ENCODE data around the gene MYOCOS.

The MYOCOS gene

DNA sequence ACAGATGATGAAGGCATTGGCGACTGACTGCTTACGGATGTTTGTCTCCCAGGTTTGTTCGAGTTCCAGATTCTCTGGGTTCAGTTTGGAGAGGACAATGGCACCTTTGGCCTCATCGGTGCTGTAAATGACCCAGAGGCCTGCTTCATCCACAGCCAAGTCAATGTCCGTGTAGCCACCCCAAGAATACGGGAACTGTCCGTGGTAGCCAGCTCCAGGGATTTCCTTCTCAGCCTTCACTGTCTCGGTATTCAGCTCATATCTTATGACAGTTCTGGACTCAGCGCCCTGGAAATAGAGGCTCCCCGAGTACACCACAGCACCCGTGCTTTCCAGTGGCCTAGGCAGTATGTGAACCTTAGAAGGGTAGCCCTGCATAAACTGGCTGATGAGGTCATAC, 14.1 kb downstream of the MYOCOS start:
- H3K9me3 ChIP-seq (ENCODE audit: low read depth, low read length), result no peaks in the 10 kb centered on the region
- DNase-seq (ENCODE audit: low read depth, low spot score), result no peak
- no peak overlapping the region for H3K9ac ChIP-seq (ENCODE audit: insufficient read length)
- TF ChIP-seq EZH2 (IDR thresholded peaks at IDR 0.05) (no peak), POLR2AphosphoS5 (IDR thresholded peaks at IDR 0.05; ENCODE audit: borderline replicate concordance, low read depth, low read length) (no peak), FOXP2 (optimal IDR thresholded peaks at IDR 0.05; ENCODE audit: control extremely low read depth, extremely low read length, insufficient read depth) (no peak)
- H3K36me3 ChIP-seq (ENCODE audit: insufficient read depth, low read length), result no peaks in the 10 kb centered on the region
- H3K27ac ChIP-seq, result no peak overlapping the region
- H3K4me3 ChIP-seq, result no peak overlapping the region

DNA sequence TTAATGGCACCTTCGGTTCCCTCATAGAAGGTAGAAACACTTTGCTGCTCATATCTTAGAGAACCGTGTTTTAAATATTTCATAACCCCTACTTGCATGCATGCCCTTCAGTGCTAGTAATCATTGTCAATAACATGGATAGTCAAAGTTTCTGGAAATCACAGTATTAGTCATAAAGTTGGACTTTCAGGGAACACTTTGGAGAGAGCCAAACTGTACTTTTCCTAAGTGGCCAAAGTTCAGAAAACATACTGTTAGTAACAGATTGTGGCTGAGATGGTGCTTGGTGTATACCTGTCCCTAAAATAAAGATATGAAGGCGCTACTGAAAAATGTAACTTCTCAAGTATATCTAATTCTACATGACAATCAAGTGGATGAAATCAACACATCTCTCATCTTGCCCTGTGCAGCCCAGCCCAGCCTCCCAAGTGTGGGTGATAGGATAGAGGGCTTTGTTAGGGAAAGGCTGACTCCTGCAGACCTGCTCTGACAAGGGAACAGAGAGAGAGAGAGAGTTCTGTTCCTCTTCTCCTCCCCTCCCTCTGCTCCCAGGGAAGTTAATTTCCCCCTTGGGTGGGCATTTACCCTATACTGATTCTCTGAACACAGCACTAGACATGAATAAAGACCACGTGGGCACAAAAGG, 16.0 kb downstream of the MYOCOS start:
- Histone ChIP-seq H3K36me3 (ENCODE audit: insufficient read depth, low read length) (no peaks in the 10 kb centered on the region), H3K9ac (ENCODE audit: insufficient read length) (no peak overlapping the region), H3K27ac (no peak overlapping the region), H3K4me3 (no peak overlapping the region), H3K9me3 (ENCODE audit: low read depth, low read length) (no peaks in the 10 kb centered on the region)
- no peak for TF ChIP-seq POLR2AphosphoS5 (IDR thresholded peaks at IDR 0.05; ENCODE audit: borderline replicate concordance, low read depth, low read length)
- no peak for TF ChIP-seq FOXP2 (optimal IDR thresholded peaks at IDR 0.05; ENCODE audit: control extremely low read depth, extremely low read length, insufficient read depth)
- TF ChIP-seq EZH2 (IDR thresholded peaks at IDR 0.05), result no peak
- DNase-seq (ENCODE audit: low read depth, low spot score), result no peak

DNA sequence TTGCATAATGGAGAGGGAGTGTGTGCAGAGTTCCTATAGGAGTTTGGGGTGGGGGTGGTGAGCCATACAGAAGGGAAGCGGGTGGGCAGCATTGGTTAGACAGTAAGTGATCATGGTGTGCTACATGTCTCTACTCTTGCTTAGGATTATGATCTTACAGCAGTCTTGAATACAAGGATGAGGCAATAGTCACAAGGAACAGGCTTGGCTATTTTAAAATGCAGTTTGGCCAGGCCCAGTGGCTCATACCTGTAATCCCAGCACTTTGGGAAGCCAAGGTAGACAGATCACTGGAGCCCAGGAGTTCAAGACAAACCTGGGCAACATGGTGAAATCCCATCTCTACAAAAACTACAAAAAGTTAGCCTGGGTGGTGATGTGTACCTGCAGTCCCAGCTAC, 18.2 kb downstream of the MYOCOS start:
- Histone ChIP-seq H3K36me3 (ENCODE audit: insufficient read depth, low read length) (no peaks in the 10 kb centered on the region), H3K9ac (ENCODE audit: insufficient read length) (no peak overlapping the region), H3K9me3 (ENCODE audit: low read depth, low read length) (no peaks in the 10 kb centered on the region), H3K27ac (no peak overlapping the region), H3K4me3 (no peak overlapping the region)
- DNase-seq (ENCODE audit: low read depth, low spot score), result no peak
- no peak for TF ChIP-seq EZH2 (IDR thresholded peaks at IDR 0.05)
- no peak for TF ChIP-seq POLR2AphosphoS5 (IDR thresholded peaks at IDR 0.05; ENCODE audit: borderline replicate concordance, low read depth, low read length)
- no peak for TF ChIP-seq FOXP2 (optimal IDR thresholded peaks at IDR 0.05; ENCODE audit: control extremely low read depth, extremely low read length, insufficient read depth)

DNA sequence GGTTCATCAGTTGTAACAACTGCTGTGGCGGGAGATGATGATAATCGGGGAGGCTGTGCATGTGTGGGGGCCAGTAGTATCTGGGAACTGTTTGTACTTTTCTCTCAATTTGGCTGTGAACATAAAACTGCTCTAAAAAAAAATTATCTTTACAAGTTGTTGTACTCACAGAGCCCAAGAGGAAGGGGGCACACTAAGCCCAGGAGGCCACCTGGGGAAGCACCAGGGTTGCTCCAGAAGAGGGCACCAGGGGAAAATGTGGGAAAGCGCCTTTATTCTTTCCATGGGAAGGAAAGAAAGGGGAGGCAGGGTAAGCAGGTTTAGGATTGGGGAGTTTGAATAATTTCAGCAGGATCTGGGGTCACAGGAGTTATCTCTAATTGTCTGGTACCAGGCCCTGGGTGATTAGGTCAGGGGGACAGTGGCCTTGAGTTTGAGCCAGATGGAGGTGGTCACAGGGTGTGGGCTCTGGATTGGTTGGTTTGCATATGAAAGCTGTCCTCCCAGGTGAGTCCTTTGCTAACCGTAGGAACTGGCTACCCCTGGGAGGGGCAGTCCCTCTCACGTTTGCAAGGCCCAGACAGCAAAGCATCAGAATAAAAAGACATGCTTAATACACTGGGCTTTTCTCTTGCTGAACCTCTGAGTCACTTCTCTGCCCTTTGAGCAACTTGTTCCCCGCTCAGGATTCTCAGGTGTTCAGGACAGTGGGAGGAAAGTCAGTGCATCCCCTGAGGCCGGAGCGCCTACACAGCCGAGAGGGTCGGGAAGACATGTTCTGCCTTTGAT, 19.2 kb downstream of the MYOCOS start:
- no peak for DNase-seq (ENCODE audit: low read depth, low spot score)
- TF ChIP-seq FOXP2 (optimal IDR thresholded peaks at IDR 0.05; ENCODE audit: control extremely low read depth, extremely low read length, insufficient read depth) (no peak), EZH2 (IDR thresholded peaks at IDR 0.05) (no peak), POLR2AphosphoS5 (IDR thresholded peaks at IDR 0.05; ENCODE audit: borderline replicate concordance, low read depth, low read length) (no peak)
- Histone ChIP-seq H3K9ac (ENCODE audit: insufficient read length) (no peak overlapping the region), H3K36me3 (ENCODE audit: insufficient read depth, low read length) (no peaks in the 10 kb centered on the region), H3K9me3 (ENCODE audit: low read depth, low read length) (no peaks in the 10 kb centered on the region), H3K27ac (no peak overlapping the region), H3K4me3 (no peak overlapping the region)

DNA sequence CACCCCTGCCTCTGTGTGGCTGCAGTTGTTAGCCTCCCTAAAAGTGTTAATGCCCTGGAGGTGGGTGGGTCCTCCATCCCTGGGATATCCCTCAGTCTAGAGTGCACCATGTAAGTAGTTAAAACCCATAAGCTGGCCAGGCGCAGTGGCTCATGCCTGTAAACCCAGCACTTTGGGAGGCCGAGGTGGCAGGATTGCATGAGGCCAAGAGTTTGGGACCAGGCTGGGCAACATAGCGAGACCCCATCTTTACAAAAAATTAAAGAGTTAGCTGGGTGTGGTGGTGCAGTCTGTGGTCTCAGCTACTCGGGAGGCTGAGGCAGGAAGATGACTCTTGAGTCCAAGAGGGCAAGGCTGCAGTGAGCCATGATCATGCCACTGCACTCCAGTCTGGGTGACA, 20.2 kb downstream of the MYOCOS start:
- no peaks in the 10 kb centered on the region for H3K36me3 ChIP-seq (ENCODE audit: insufficient read depth, low read length)
- no peak overlapping the region for H3K4me3 ChIP-seq
- no peak for DNase-seq (ENCODE audit: low read depth, low spot score)
- no peak overlapping the region for H3K9ac ChIP-seq (ENCODE audit: insufficient read length)
- TF ChIP-seq EZH2 (IDR thresholded peaks at IDR 0.05) (no peak), POLR2AphosphoS5 (IDR thresholded peaks at IDR 0.05; ENCODE audit: borderline replicate concordance, low read depth, low read length) (no peak), FOXP2 (optimal IDR thresholded peaks at IDR 0.05; ENCODE audit: control extremely low read depth, extremely low read length, insufficient read depth) (no peak)
- no peaks in the 10 kb centered on the region for H3K9me3 ChIP-seq (ENCODE audit: low read depth, low read length)
- no peak overlapping the region for H3K27ac ChIP-seq

DNA sequence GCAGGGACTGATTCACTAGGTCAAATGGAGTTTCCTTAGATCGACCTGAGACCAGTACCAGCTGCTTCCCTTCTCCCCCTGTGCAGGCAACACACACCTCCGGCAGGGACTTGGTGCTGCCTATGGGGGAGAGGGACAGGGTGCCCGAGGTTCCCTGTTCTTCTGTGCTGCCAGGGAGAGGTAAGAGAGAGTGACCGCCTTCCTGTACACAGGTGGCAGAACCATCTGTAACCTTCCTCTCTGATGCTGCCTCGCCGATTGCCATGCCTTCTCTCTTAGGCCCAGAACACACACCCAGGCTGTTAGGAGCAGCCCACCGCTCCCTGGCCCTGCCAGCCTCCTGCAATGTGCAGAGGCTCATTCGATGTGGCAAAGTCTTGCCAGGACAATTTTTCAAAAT, 21.1 kb downstream of the MYOCOS start:
- no peak overlapping the region for H3K27ac ChIP-seq
- no peak overlapping the region for H3K9ac ChIP-seq (ENCODE audit: insufficient read length)
- no peaks in the 10 kb centered on the region for H3K36me3 ChIP-seq (ENCODE audit: insufficient read depth, low read length)
- DNase-seq (ENCODE audit: low read depth, low spot score), result no peak
- H3K9me3 ChIP-seq (ENCODE audit: low read depth, low read length), result no peaks in the 10 kb centered on the region
- no peak for TF ChIP-seq POLR2AphosphoS5 (IDR thresholded peaks at IDR 0.05; ENCODE audit: borderline replicate concordance, low read depth, low read length)
- no peak for TF ChIP-seq EZH2 (IDR thresholded peaks at IDR 0.05)
- TF ChIP-seq FOXP2 (optimal IDR thresholded peaks at IDR 0.05; ENCODE audit: control extremely low read depth, extremely low read length, insufficient read depth), result no peak
- H3K4me3 ChIP-seq, result no peak overlapping the region

DNA sequence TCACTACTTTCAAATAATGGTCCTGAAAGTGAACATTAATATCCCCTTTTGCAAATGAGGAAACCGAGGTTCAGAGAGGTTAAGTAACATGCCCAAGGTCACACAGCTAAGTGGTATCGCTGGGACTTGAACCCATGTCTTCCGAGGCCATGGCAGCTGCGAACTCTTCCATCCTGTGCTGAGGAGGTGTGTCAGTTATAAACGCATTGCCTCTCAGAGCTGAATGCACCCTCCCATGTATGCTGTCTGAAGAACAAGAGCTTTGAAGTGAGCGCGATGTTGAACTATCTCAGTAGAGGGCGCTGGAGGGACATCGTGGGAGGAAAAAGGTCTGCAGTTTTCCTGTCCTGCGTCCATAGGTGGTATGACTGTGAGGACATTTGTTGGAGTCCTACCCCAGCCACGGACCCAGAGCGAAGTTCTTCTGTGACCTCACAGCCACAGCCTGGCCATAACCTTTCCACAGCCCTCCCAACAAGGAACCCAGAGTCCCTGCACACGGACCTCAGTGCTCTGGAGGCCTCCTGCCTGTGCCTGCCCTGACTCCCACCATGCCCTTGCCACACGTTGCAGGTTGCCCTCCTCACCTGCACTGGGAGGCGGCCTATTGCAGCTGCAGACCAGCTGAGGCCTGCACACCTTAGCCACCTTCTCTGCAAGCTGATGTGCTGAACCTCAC, 22.9 kb downstream of the MYOCOS start:
- DNase-seq (ENCODE audit: low read depth, low spot score), result peak; percentile 63
- Histone ChIP-seq H3K4me3 (no peak overlapping the region; the same call in 1 of the 2 replicates), H3K36me3 (ENCODE audit: insufficient read depth, low read length) (no peaks in the 10 kb centered on the region), H3K9me3 (ENCODE audit: low read depth, low read length) (no peaks in the 10 kb centered on the region), H3K9ac (ENCODE audit: insufficient read length) (no peak overlapping the region), H3K27ac (no peak overlapping the region)
- TF ChIP-seq EZH2 (IDR thresholded peaks at IDR 0.05), result no peak

DNA sequence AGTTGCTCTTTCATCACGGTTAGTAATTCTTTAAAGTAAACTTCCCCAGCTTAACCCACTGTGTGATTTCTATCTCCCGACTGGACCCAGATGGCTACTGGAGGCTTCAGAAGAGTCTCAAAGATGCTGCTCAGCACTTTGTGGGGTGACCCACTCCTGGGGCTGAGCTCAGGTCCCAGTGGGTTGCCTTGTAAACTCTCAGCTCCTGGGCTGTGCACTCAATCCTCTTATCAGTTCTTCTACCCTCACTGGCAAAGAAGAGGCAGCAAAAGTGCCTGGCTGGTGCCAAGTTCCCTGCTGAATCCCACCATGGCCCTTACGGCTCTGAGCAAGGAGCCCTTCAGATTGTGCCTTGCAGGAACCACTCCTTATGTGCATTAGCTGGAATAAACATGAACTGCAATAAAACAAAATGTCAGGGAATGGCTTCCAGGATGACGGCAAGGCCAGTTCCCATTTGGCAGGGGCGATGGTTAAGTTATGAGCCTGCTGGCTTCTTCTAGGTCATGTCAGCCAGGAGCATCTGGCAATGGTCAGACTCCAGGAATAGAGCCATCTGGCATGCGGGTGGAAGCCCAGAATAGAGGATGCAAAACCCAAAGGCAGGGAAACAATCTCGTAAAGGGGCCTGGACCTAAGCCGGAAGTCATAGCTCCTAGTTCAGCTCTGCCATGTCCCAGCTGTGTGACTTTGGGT, 23.7 kb downstream of the MYOCOS start:
- H3K27ac ChIP-seq, result no peak overlapping the region
- no peak for TF ChIP-seq FOXP2 (optimal IDR thresholded peaks at IDR 0.05; ENCODE audit: control extremely low read depth, extremely low read length, insufficient read depth)
- no peak for TF ChIP-seq POLR2AphosphoS5 (IDR thresholded peaks at IDR 0.05; ENCODE audit: borderline replicate concordance, low read depth, low read length)
- TF ChIP-seq EZH2 (IDR thresholded peaks at IDR 0.05), result no peak
- H3K4me3 ChIP-seq, result no peak overlapping the region
- no peak overlapping the region for H3K9ac ChIP-seq (ENCODE audit: insufficient read length)
- no peaks in the 10 kb centered on the region for H3K9me3 ChIP-seq (ENCODE audit: low read depth, low read length)
- H3K36me3 ChIP-seq (ENCODE audit: insufficient read depth, low read length), result no peaks in the 10 kb centered on the region
- no peak for DNase-seq (ENCODE audit: low read depth, low spot score)

Measured in SK-N-MC (cell line).